Measurements from ENCODE around the gene RASSF6.

GRCh38 chr4:73588613-73589012 lies 31.6 kb downstream of the RASSF6 start:
- TF ChIP-seq POLR2A (IDR thresholded peaks at IDR 0.05) (no peak), CTCF (IDR thresholded peaks at IDR 0.05) (no peak)
